Endometrial microvascular endothelial cells (primary cell): ENCODE data around the gene ORAI2. TPM values are rescaled to one million over a fixed set of nuclear protein-coding genes. Genes with fewer than 3 reads are reported as not detected.
"Not testable (repeated sequence)": the region's sequence is repeated elsewhere in the genome, so short reads cannot be mapped to it uniquely, and the experiment has no call there.

ENCODE experiments used
- in situ Hi-C: cut with HindIII; loops from 2 replicates; pipeline ENCODE4 v1.10.0; 2017; ENCODE audit warnings: low sequenced_read_pairs, low pct_unique_long_range_greater_than_20kb; ENCODE audit errors: inconsistent ontology term
- total RNA-seq: library from RNA; depleted of rRNA; stranded (reverse); fragments of >200 nt; gene quantifications from one replicate; pipeline ENCODE4 v1.2.3, GENCODE V29; 2015; ENCODE audit errors: inconsistent ontology term

The ORAI2 gene
- total RNA-seq, 1 donor from 2014 or later = 65.0 TPM

DNA sequence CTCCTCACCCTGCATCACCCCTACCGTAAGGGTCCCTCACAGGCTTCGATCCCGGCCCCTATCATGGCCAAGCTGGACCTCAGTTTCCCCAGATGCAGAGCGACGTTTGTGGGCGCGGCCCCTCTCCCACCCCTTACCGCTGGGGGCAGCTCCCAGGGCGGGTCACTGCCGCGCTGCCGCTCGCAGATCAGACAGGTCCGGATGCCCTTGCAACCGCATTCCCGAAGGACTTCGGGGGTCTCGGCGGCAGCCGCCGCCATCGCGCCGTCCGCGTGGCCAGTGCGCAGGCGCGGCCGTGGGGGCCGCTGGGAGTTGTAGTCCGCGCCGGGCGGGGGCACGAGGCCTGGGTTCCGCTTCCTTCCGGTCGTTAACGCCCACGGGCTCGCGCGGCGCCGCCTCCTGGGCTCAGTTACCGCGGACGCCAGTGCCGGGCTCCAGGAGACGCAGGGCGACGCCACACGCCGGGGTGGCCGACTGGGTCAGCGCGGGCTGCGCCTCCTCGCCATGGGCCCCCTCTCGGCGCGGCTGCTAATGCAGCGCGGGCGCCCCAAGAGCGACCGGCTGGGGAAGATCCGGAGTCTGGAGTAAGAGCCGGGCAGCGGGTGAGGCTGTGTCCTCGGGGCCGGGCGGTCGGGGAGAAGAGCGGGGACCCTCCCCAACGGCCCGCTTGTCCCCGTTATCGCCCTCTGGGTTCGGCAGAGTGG lies 31.4 kb downstream of the ORAI2 start, which contains the start of the genes ALKBH4 and LRWD1:
TSS of gene ALKBH4 (minus strand) at position 287 of the 704 bp plus-strand sequence. CDS start at position 260, 27 bp downstream.
TSS of gene LRWD1 (plus strand) at position 408 of the 704 bp plus-strand sequence. CDS start at position 505, 97 bp downstream.
- in situ Hi-C loops = no loop called here

DNA sequence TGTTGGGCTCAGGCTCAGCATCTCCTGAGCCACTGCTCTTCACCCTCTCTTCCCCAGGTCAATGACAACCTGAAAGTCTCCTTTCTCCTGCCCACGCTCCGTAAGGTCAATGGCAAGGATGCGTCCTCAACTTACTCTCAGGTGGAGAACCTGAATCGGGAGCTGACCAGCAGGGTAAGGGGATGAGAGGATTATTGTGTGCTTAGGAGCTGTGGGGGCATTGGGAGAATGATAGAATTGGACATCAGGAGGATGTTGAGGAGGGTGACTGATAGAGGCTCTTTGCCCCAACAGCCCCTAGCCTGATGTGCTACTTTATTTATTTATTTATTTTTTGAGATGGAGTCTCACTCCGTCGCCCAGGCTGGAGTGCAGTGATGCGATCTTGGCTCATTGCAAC lies 32.7 kb downstream of the ORAI2 start:
- in situ Hi-C loops = no loop called here

DNA sequence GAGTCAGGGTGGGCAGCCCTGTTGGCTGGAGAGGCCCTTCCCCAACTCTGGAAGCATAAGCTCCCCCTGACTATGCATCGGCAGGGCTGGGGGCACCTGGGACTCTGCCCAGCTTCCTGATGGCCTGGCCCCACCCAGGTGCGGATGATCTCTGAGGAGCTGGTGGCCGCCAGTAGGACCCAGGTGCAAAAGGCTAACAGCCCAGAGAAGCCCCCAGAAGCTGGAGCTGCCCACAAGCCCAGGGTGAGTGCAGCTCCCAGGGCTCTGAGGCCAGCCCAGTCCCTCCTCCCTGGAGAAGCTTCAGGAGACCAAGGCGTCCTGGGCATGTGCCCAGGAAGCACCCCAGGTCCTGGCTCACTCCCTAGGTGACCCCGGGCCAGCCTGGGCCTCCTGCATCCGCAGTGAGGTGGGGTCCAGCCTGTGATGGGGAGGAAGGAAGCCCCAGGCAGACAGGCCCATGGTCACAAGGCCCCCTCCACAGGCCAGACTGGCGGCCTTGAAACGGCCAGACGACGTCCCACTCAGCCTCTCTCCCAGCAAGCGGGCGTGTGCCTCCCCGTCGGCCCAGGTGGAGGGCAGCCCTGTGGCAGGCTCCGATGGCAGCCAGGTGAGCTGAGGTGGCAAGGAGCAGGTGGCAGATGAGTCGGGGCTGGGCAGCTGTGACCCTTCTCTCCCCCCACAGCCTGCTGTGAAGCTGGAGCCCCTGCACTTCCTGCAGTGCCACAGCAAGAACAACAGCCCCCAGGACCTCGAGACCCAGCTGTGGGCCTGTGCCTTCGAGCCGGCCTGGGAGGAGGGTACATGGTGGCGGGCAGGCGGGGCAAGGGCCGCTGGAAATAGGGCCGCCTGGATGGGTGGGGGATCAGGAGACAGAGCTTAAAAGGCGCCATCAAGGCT lies 34.5 kb downstream of the ORAI2 start:
- in situ Hi-C loops = no loop called here

DNA sequence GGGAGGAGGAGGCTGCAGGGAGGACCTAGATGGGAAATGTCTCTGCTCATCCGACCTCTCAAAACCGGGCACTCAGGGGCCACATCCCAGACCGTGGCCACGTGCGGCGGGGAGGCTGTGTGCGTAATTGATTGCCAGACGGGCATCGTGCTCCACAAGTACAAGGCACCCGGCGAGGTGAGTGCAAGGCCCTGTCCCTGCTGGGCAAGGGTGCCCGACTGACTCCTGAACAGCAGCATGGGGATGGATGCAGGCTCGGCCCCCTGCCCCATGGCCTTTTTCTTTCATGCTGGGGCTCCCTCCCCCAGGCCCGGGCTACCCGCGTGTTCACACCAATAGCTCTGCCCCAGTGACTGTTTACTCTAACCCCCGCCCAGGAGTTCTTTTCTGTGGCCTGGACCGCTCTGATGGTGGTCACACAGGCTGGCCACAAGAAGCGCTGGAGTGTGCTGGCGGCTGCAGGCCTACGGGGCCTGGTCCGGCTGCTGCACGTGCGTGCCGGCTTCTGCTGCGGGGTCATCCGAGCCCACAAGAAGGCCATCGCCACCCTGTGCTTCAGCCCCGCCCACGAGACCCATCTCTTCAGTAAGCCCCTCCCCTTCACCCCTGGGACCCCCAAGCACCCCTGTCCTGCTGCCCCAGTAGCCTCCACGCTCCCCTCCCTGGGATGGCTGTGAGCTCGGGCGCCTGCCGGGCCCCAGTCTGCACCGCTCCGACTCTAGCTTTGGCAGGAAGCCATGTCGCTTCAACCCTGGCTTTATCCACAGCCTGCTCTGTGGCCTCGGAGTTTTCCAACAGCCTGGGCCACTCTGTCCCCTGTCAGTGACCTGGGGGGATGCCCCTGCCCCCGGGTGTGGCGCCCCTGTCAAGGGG lies 35.3 kb downstream of the ORAI2 start:
- in situ Hi-C loops = no loop called here

DNA sequence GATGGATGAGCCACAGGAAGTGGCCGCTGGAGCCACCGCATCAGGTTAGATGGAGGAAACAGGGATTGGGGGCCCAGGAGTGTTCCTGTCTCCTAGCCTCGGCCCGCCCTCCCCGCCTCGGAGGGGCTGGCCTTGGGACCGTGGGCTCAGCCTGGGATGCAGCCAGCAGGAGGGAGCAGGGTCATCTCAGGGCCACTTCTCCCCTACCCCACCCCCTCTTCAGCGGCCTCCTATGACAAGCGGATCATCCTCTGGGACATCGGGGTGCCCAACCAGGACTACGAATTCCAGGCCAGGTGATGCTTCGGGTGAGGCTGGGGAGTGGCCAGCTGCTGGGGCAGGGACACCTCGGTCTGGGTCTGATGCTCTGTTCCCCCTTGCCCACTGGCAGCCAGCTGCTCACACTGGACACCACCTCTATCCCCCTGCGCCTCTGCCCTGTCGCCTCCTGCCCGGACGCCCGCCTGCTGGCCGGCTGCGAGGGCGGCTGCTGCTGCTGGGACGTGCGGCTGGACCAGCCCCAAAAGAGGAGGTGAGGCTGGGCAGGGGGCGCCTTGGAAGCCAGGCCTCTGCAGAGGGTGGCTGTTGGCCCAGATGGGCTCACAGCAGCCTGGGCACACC lies 36.1 kb downstream of the ORAI2 start:
- in situ Hi-C loops = no loop called here

DNA sequence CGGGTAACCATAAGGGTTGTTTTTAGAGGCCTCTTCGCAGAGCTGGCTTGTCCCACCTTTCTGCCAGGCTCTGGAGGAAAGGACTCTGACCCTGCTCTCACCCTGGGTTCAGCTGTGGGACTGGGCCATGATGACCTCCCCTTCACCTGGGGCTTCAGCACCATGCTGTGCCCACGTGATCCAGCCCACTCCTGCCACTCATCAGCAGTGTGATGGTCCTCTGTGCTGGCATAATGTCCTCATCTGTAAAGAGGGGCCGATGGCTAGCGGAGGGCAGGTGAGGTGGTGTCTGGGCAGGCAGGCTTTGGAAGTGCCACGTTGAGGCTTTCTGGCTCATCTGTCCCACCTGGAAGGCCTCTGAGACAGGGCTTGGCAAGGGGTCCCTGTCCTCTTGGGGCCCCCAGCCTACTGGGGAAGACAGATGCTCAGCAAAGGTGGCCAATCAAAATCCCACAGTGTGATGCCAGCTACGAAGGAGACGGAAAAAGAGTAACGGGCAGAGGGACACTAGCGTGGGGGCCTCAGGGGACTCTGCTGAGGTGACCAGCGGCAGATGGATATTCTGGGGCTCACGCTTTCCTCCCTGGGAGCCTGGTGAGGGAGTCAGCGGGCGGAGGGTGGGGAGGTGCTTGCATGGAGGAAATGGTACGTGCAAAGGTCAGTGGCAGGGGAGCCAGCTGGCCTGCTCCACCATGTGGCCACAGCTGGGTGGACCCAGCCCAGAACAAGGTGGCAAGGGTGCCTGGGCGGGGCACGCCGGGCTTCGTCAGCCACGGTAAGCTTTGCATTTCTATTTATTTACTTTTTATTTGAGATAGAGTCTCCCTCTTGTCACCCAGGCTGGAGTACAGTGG lies 36.8 kb downstream of the ORAI2 start:
- in situ Hi-C loops = no loop called here

DNA sequence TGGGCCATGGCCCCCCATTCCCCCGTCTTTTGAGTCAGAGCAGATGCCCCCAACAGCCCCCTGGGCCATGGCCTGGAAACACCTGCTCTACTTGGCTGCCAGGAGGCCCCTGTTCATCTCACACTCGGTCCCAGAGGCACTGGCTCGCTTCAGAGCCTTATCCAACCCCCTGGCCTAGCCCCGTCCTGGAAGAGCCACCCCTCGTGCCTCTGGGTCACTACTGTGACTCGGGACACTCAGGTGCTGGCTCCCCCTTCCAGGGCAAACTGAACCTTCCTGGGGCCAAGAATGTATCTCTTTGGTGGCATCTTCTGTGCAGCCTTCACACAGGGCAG lies 38.4 kb downstream of the ORAI2 start:
- in situ Hi-C loops = no loop called here

DNA sequence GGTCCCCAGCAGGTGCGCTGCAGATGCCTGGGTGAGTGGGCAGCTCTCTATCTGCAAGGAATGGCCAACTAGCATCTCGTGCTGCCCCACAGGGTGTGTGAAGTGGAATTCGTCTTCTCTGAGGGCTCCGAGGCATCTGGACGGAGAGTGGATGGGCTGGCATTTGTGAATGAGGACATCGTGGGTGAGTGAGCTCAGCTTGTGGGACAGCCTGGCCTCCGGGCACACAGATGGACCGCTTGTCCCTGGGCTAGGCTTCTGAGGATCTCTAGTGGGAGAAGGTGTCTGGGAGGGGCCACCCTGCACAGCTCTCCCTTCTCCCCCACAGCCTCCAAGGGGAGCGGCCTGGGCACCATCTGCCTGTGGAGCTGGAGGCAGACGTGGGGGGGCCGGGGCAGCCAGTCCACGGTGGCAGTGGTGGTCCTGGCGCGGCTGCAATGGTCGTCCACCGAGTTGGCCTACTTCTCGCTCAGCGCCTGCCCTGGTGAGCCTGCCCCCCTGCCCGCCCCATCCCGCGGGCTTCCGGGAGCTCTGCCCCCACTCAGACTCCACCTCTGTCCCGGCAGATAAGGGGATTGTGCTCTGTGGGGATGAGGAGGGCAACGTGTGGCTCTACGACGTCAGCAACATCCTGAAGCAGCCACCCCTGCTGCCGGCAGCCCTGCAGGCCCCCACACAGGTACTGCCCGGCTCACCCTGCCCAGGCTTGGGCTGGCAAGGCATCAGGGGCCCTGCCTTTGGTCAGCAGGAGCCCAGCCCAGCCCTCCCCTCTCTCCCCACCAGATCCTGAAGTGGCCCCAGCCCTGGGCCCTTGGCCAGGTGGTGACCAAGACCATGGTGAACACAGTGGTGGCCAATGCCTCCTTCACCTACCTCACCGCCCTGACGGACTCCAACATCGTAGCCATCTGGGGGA lies 39.0 kb downstream of the ORAI2 start:
- in situ Hi-C loops = no loop called here

DNA sequence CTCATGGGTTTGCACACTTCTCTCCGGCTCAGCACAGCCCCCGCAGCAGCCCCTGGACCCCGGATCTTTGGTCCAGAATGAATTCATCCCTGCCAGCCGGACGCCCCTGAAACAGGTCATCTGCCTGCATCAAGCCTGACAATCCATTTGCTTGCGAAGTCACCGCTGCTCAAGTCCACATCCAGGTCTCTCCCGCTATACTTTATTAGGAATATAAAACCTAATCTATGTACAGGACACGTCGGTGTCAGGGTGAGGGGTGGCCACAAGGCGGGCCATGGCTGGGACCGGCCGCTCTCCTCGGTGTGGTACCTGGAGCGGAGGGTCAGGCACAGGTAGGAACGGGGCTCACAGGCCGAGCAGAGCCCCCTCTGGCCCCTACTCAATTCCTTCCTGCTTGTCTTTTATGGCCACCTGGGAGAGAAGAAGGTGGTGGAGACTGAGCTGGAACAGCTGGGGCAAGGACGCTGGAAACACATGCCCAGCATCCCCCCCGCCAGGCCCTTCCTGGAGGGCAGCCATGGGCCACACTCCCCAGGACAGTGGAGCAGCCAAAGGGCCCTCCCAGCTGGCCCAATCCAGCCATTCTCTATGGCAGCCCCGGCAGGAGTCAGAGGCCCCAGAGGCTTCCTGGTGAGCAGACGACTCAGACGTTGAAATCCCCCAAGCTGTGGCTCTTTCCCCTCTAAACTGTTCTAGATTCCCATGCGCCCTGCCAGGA lies 40.1 kb downstream of the ORAI2 start:
- in situ Hi-C loops = no loop called here

DNA sequence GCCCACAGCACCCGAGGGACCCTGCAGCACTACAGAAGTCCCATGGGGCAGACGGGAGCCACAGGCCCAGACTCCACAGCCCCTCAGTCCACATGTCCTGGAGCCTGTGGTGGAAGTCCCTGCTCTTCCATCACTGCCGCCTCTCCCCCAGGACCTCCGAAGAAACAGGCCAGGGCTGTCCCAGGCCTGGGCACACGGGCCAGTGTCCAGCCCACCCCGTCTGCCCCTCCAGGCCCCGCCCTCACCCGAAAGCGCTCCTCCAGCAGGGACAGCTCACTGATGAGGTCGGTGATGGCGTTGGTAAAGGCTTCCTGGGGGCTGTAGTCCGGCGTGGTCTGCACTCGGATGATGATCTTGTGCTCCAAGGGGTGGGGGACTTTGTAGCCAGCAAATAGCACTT lies 40.7 kb downstream of the ORAI2 start:
- in situ Hi-C loops = not testable (repeated sequence)

DNA sequence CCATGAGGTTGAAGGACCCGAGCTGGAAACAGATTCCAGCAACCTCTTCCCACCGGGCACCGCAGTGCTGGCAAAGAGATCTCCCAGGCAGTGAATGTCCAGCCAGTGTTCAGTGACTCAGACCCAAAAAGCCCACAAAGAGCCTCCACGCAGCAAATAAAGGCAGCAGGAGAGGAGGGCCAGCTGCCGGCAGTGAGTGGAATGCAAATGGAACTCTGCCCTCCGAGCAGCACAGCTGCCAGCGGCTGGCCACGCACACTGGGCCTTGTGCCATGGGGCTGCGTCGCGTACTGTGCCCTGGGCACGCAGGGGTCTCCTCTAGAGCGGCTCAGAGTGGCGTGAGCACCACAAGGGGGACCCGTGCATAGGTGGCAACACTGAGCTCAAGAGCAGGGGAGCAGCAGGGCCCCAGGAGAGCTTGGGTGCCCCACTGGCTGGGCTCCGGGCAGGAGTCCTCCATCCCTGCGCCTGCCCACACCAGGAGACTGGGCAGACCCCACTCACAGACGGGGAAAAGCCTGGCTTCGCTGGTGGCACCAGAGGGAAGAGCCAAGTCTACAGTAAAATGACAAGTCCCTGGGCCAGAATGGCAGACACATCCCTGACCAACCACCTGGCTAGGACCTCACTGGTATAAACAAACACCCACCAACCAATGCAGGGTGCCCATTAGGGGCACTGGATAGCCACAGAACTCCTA lies 41.5 kb downstream of the ORAI2 start:
- in situ Hi-C loops = not testable (repeated sequence)

DNA sequence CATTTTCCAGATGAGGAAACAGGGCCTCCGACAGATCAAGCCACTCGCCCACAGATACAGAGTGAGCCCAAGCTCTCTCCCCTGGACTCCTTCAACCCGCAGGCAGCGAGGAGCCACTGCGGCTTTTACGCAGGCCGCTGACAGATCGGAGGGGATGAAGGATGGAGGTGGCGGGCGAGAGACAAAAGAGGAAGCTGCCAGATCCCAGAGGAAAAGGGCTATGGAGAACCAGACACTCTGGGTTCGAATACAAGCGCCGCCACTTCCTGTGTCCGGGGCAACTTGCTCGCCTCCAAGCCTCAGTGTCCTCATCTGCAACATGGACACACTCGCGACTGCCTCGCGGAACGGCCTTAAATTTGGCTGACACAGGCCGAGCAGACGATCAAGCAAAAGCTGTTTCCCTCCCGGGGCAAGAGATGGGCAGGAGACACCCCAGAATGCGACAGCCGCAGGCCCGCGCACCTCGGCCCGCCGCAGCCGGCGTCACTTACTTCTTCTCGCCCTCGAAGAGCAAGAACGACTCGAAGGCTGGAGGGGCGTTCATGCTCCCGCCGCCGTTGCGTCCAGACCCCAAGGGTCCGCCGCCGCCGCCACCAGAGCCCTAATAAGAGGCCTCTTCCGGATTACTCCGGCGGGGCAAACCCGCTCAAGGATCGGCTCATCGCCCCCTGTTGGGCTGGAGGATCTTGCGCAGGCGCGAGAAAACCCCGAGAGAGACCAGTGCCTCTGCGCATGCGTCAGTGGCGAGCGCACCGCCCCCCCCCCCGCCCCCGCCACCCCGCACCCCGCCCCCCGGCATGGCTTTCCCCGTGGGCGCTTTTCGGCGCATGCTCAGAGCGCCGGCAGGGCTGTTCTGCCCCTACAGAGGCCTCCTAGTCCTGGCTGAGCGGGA lies 45.2 kb downstream of the ORAI2 start, which contains the start of gene POLR2J:
TSS of gene POLR2J (minus strand) at position 609 of the 895 bp plus-strand sequence. CDS start at position 547, 62 bp downstream.
- in situ Hi-C loops = not testable (repeated sequence)

DNA sequence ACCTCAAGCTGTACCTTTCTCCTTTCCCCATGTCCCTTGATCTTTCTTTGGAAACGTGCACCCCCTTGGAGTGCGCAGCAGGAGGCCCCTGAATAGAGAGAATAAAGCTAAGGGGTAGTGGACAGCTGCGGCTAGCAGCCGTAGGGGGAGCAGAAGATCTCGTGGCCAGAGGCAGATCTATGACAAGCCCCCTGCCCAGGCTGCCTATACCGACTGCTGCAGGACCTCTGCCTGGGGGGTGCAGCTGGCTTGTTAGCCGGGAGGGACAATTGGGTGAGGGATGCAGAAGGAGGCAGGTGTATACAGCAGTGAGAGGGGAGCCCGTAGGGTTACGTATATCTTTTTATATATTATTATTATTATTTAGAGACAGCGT lies 45.8 kb downstream of the ORAI2 start:
- in situ Hi-C loops = not testable (repeated sequence)

DNA sequence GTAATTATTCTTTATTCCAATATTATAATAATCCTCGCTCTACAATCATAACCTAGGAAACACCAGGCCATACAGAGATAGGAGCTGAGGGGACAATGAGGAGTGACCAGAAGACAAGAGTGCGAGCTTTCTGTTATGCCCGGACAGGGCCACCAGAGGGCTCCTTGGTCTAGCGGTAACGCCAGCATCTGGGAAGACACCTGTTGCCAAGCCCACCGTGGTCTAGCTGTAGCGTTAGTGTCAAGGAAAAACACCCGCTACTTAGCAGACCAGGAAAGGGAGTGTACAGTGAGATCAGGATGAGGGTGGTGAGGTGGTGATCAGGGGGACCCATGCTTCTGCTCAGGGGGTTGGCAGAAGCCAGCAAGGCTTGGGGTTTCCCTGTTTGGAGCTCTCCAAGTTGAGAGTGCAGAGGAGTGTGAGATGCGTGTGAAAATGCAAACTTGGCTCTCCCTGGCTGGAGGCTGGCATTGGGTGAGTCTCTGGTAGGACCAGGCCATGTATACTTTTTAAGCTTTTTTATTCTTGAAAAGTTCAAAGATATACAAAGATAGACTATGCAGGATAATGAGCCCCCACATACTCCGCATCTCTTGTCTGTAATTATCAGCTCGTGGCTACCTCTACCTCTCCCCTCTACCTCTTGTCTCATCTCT lies 46.7 kb downstream of the ORAI2 start:
- in situ Hi-C loops = not testable (repeated sequence)
